ENCODE data around the gene SENP8.
A peak's percentile ranks its signal among the peaks of the same experiment; 100 is the strongest.

Gene SENP8

DNA sequence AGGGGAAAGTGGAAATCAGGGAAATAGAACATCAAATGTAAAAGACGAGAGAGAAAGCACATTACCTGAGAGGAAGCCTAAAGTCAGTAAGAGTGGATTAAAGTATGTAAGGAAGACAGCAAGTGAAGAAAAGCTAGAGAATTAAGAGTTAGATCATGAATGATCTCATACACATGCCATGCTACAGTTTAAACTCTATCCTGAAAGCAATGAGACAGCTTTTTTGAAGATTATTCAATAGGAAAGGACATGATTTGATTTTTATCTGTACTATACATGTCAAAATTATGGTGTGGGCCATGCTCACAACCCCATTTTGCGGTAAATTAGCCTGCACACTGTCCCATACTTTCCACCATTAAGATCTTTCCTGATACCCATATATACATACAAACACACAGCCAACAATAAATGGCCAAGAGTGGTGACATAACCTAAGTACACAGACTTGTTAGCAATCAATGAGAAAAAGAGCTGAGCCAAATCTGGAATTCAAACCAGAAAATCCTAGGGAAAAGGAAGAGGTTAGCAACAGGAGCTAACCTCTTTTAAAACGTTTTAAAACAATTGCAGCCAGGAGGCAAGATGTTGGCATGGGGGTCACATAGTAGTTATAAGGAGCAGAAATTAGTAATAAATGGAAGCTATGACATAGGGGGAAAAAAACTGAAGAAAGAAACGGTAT lies 4.7 kb upstream of the SENP8 start:
- H3K4me3 ChIP-seq (ENCODE audit: low read length): no peak overlapping the region
- TF ChIP-seq, protein P1, sequence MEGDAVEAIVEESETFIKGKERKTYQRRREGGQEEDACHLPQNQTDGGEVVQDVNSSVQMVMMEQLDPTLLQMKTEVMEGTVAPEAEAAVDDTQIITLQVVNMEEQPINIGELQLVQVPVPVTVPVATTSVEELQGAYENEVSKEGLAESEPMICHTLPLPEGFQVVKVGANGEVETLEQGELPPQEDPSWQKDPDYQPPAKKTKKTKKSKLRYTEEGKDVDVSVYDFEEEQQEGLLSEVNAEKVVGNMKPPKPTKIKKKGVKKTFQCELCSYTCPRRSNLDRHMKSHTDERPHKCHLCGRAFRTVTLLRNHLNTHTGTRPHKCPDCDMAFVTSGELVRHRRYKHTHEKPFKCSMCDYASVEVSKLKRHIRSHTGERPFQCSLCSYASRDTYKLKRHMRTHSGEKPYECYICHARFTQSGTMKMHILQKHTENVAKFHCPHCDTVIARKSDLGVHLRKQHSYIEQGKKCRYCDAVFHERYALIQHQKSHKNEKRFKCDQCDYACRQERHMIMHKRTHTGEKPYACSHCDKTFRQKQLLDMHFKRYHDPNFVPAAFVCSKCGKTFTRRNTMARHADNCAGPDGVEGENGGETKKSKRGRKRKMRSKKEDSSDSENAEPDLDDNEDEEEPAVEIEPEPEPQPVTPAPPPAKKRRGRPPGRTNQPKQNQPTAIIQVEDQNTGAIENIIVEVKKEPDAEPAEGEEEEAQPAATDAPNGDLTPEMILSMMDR (conservative IDR thresholded peaks at IDR 0.05; ENCODE audit: low read length): no peak
- DNase-seq (ENCODE audit: low read depth): no peak

DNA sequence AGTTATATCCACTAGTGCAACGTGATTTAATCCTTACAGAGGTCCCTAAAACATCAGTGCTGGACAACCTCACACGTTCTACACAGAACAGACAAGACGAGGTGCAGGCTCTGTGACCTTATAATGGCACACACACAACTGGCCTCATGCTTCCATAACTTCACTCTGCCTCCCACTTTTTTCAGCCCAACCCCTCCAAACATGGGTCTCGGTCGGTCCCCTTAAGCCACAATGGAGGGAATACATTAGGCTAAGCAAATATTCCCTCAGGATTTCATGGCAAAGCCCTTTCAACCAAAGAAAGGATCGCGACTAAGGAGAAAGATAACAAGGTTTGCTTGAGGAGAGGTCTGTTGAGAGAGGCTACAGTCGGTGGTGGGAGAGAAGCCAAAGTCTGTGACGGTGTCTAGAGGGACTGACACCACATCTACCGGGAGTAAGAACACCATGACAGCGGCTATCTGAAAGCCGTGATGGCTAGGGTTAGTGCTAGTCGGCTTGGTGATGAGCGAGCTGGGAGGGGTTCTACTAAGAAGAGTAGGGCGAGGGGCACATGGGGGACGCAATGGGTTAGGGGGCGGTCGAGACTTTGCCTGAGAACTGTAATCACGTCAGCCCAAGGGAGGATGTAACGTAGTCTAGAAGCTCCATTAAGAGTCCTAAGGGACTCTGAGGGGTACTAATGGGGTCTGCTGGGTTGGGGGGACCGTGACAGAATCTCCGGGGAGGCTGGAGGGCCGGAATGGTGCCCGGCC lies 1.3 kb upstream of the SENP8 start:
- H3K4me3 ChIP-seq (ENCODE audit: low read length): peak overlapping the region; percentile 92
- TF ChIP-seq, protein P1 (conservative IDR thresholded peaks at IDR 0.05; ENCODE audit: low read length): no peak
- peak; percentile 21 for DNase-seq (ENCODE audit: low read depth)

DNA sequence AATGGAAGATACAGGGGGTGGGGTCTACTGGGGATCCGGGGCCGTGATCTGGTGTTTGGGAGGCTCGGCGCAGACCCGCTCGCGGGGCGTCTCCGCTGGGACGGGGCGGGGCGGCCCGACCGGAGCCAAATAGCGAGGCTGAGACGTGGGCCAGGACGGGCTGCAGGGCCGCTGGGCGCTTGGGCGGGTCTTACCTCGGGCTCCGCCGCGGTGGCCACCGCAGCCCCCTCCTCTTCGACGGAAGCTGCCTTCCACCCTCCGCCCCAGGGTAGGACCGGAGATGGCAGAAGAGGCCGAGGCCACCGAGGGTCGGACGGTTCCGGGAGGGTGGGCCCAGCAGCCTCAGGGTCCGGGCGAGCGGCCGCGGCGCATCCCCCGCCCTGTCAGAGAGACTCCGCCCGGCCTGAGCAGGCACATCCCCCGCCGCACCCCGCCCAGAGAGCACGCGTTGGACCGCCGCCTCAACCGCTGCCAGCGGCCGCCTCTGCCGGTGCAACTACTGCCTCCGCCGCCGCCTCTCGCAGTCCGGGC lies 652 bp upstream of the SENP8 start:
- peak; percentile 78 for DNase-seq (ENCODE audit: low read depth)
- TF ChIP-seq, protein P1 (conservative IDR thresholded peaks at IDR 0.05; ENCODE audit: low read length): no peak
- H3K4me3 ChIP-seq (ENCODE audit: low read length): peak overlapping the region; percentile 92

DNA sequence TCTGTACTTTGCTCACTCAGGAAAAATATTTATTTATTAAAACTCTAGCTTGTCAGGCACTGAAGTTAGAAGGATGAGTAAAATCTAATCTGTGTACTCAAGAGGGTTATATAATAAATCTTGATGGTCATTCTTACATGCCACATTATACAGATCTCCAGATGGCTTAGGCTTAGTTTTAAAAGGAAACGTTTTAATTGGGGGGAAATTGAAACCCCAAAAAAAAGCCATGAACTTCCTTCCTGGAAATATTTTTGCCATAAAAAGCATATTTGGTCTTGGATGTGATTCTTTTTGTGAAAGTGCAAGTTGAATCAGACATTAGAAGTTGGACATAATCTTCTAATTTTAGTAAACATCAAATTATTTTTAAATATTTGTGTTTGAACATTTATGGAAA lies 6.0 kb downstream of the SENP8 start:
- no peak overlapping the region for H3K4me3 ChIP-seq (ENCODE audit: low read length)
- TF ChIP-seq, protein P1 (conservative IDR thresholded peaks at IDR 0.05; ENCODE audit: low read length): no peak
- no peak for DNase-seq (ENCODE audit: low read depth)

DNA sequence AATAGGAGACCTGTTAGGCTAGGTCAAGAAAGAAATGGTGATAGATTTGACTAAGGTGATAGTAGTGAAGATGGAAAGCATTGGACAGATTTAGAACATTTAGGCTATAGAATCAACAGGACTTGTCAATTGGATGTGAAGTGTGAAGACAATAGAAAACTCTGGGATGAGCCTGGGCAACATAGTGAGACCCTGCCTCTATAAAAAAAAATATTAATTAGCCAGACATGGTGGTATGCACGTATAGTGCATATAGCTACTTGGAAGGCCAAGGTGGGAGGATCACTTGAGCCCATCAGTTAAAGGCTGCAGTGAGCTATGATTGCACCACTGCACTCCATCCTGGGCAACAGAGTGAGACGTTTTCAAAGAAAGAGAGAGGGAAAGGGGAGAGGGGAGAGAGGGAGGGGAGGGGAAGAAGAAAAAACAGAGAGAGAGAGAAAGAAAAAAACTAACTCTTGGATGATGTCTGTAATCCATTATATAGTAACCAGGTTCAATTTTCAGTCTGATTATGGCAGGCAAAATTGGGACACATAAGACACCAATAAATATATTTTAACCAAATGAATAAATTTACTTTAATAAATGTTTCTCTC lies 9.6 kb downstream of the SENP8 start:
- H3K4me3 ChIP-seq (ENCODE audit: low read length): no peak overlapping the region
- DNase-seq (ENCODE audit: low read depth): no peak
- TF ChIP-seq, protein P1 (conservative IDR thresholded peaks at IDR 0.05; ENCODE audit: low read length): no peak

DNA sequence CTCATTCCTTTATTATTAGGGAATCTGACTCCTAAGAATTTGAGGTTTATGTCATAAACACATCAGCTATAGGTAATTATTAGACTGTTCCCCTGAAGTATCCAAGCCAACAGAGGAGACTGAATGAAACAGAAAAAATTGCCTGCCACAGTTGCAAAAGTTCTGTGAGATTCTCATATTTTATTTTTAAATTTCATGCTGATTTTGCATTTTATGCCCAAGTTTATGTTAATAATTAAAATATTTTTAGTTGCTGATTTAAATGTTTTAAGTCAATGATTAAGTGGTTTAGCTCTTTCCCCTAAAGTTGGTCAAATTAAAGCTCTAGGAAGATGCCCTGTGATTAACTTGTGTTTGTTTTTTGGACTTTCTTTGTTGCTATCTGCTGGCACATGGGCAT lies 10.2 kb downstream of the SENP8 start:
- no peak for DNase-seq (ENCODE audit: low read depth)
- TF ChIP-seq, protein P1 (conservative IDR thresholded peaks at IDR 0.05; ENCODE audit: low read length): no peak

More for the DNA sequence above, 10.2 kb downstream of the SENP8 start:
- H3K4me3 ChIP-seq (ENCODE audit: low read length): no peak overlapping the region
